SH-SY5Y (cell line): ENCODE measurements around the gene SHTN1.

Source experiments
- GATA2 ChIP-seq: IDR thresholded peaks from 2 replicates; pipeline ENCODE4 v1.6.1; 2011; ENCODE audit warnings: mild to moderate bottlenecking, low read depth, low read length
- GATA3 ChIP-seq: IDR thresholded peaks from 2 replicates; pipeline ENCODE4 v1.6.1; 2011; ENCODE audit warnings: low read depth, mild to moderate bottlenecking, low read length, moderate library complexity

- no peak for TF ChIP-seq GATA2
- TF ChIP-seq GATA3, result no peak
Observed at GRCh38 chr10:116988311-116988710, 16.7 kb downstream of the SHTN1 start.
